GM23248 (cell line): ENCODE measurements around the gene FAM219B. TPM values are rescaled to one million over a fixed set of nuclear protein-coding genes. Genes with fewer than 3 reads are reported as not detected.

Experiments
- DNase-seq: peaks from one replicate; pipeline ENCODE4 v3.0.0-alpha.2; 2015
- H2AFZ ChIP-seq: fragments of 200-600 bp; sonication (generic); 2 replicates; pipeline ENCODE4 v1.6.1; 2016; ENCODE audit warnings: antibody characterized with exemption
- H3F3A ChIP-seq: fragments of 200-600 bp; sonication (generic); 2 replicates; pipeline ENCODE4 v1.6.1; 2016; ENCODE audit warnings: mild to moderate bottlenecking, antibody characterized with exemption, mixed run types; ENCODE audit not compliant: insufficient read depth
- H3K27ac ChIP-seq: fragments of 200-600 bp; sonication (generic); 2 replicates; pipeline ENCODE4 v1.5.1; 2016; ENCODE audit warnings: mild to moderate bottlenecking
- H3K27me3 ChIP-seq: fragments of 200-600 bp; sonication (generic); replicated peaks from 2 replicates; pipeline ENCODE4 v1.6.1; 2016; ENCODE audit warnings: mild to moderate bottlenecking; ENCODE audit not compliant: insufficient read depth
- H3K36me3 ChIP-seq: fragments of 200-600 bp; sonication (generic); 2 replicates; pipeline ENCODE4 v1.6.1; 2016; ENCODE audit warnings: low read depth, mild to moderate bottlenecking
- H3K4me1 ChIP-seq: fragments of 200-600 bp; sonication (generic); 2 replicates; pipeline ENCODE4 v1.6.1; 2016; ENCODE audit warnings: mild to moderate bottlenecking; ENCODE audit not compliant: insufficient read depth
- H3K4me2 ChIP-seq: fragments of 200-600 bp; sonication (generic); one replicate; pipeline ENCODE4 v1.6.1; 2016; ENCODE audit warnings: mild to moderate bottlenecking; ENCODE audit not compliant: unreplicated experiment
- H3K4me3 ChIP-seq: fragments of 200-600 bp; sonication (generic); 2 replicates; pipeline ENCODE4 v1.5.1; 2016; ENCODE audit warnings: mild to moderate bottlenecking
- H3K79me2 ChIP-seq: fragments of 200-600 bp; sonication (generic); 2 replicates; pipeline ENCODE4 v1.6.1; 2016; ENCODE audit warnings: mild to moderate bottlenecking; ENCODE audit not compliant: insufficient read depth
- H3K9ac ChIP-seq: fragments of 200-600 bp; sonication (generic); 2 replicates; pipeline ENCODE4 v1.6.1; 2016; ENCODE audit warnings: mild to moderate bottlenecking
- H3K9me2 ChIP-seq: fragments of 200-600 bp; sonication (generic); 2 replicates; pipeline ENCODE4 v1.6.1; 2016; ENCODE audit warnings: mixed run types, mild to moderate bottlenecking, moderate library complexity; ENCODE audit not compliant: insufficient read depth
- H3K9me3 ChIP-seq: fragments of 200-600 bp; sonication (generic); one replicate; pipeline ENCODE4 v1.6.1; 2017; ENCODE audit warnings: low read depth
- H4K20me1 ChIP-seq: fragments of 200-600 bp; sonication (generic); 2 replicates; pipeline ENCODE4 v1.6.0; 2016; ENCODE audit not compliant: insufficient read depth
- EZH2 ChIP-seq: fragments of 200-600 bp; sonication (generic); IDR thresholded peaks from 2 replicates; pipeline ENCODE4 v1.6.1; 2018; ENCODE audit warnings: antibody characterized with exemption, mild to moderate bottlenecking; ENCODE audit not compliant: insufficient read depth, poor library complexity, severe bottlenecking
- EZH2phosphoT487 ChIP-seq: fragments of 200-600 bp; sonication (generic); IDR thresholded peaks from 2 replicates; pipeline ENCODE4 v1.6.1; 2018; ENCODE audit warnings: antibody characterized with exemption, moderate library complexity, mild to moderate bottlenecking, low read depth; ENCODE audit not compliant: insufficient read depth
- WGBS, 2 experiments: methylation state at CpG; one replicate each; pipeline ENCODE4 v1.1.6; 2015 to 2017; ENCODE audit warnings: low lambda C conversion rate in 2 of 2, low coverage in 1 of 2; ENCODE audit errors: missing lambda C conversion rate in 2 of 2; 5-methylcytosine and 5-hydroxymethylcytosine counted together
- in situ Hi-C: fragments of 300-500 bp; cut with MboI; formaldehyde crosslinking; loops from 2 replicates; pipeline ENCODE4 v1.15.0; 2020
- polyA plus RNA-seq: library from polyadenylated mRNA; unstranded; fragments of >200 nt; fragmentation: Nextera tagmentation; extraction: Ambion mirVana; gene quantifications from 2 replicates; pipeline ENCODE4 v1.2.1, GENCODE V29; 2016
- total RNA-seq: library from RNA; depleted of rRNA; stranded (reverse); fragments of >200 nt; shearing (Covaris generic); gene quantifications from 2 replicates; pipeline ENCODE4 v1.2.3, GENCODE V29; 2014

FAM219B gene
- total and polyA plus RNA-seq, 2 experiments from 2014 or later = 39.6 to 78.6 TPM

GRCh38 chr15:74913041-74913440 lies 6.4 kb upstream of the FAM219B start:
- H2AFZ ChIP-seq = no peak overlapping the region
- no peak overlapping the region for H3K4me3 ChIP-seq
- no peak overlapping the region for H3K27ac ChIP-seq
- no peaks in the 10 kb centered on the region for H3K79me2 ChIP-seq
- DNase-seq = peak; percentile 27
- no peaks in the 10 kb centered on the region for H3F3A ChIP-seq
- no peaks in the 10 kb centered on the region for H3K9me2 ChIP-seq
- no peaks in the 10 kb centered on the region for H3K27me3 ChIP-seq
- WGBS, 2 experiments = 83 to 93% methylated on average over 9 of the region's 9 CpGs
- no peak overlapping the region for H3K4me2 ChIP-seq
- H3K36me3 ChIP-seq = peaks cover 21% of the 10 kb centered on the region; the same call in 1 of the 2 replicates
- no peak overlapping the region for H3K9ac ChIP-seq
- no peaks in the 10 kb centered on the region for H3K9me3 ChIP-seq
- in situ Hi-C loops = no loop called here
- H3K4me1 ChIP-seq = no peaks in the 10 kb centered on the region
- no peaks in the 10 kb centered on the region for H4K20me1 ChIP-seq
- TF ChIP-seq EZH2phosphoT487 = no peak
- no peak for TF ChIP-seq EZH2

- Histone ChIP-seq H3K4me3 (no peak overlapping the region), H3K27ac (no peak overlapping the region)
Measured at GRCh38 chr15:74908635-74909034, 2.0 kb upstream of the FAM219B start.

DNA sequence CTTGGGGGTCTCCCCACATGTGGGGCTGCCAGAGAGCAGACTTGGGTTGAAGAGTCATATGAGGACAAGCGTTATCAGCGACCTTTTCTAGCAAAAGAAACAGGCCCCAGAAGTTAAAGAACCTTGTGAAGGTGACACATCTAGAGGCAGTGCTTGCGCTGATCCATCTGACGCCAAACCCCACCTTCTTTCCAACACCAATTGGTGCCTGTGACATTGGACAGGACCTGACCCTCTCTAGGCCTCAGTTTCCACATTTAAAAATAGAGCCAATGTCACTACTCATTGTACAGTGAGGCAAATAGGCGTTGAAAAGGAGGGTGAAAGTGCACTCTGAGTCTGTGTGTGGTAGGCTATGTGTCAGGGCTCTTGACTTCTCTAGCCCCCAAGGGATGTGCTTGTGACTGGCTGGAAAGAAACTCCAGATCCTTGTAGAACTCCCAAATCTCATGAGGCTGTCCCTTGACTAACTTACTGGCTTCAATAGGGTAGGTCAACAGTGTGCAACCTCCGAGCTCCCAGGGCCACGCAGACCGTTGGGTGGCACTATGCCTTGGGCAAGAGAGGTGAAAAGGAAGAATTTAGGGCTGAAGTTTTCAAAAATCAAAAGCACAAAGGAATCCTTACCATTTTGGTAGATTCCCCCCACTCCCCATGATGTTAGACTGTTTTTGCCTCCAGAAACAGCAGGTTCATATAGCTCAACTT lies 666 bp upstream of the FAM219B start:
- H3K79me2 ChIP-seq = peaks cover 37% of the 10 kb centered on the region
- peak overlapping the region; percentile 91 for H3K4me2 ChIP-seq
- H3K27me3 ChIP-seq = no peaks in the 10 kb centered on the region
- peak; percentile 65 for DNase-seq
- H3K9me3 ChIP-seq = no peaks in the 10 kb centered on the region
- H3K4me1 ChIP-seq = peaks cover 12% of the 10 kb centered on the region
- peak overlapping the region; percentile 88 for H3K27ac ChIP-seq
- peak overlapping the region; percentile 100 for H2AFZ ChIP-seq
- peaks cover 17% of the 10 kb centered on the region for H3K36me3 ChIP-seq
- H3K4me3 ChIP-seq = peak overlapping the region; percentile 98
- in situ Hi-C loops = no loop called here
- TF ChIP-seq EZH2phosphoT487 = no peak
- H3K9ac ChIP-seq = peak overlapping the region; percentile 96
- WGBS, 2 experiments = 45 to 47% methylated on average over 8 of the region's 8 CpGs
- H3F3A ChIP-seq = peaks cover 16% of the 10 kb centered on the region
- H4K20me1 ChIP-seq = 0 out of 2 replicates have a peak, but pooled peaks cover 6% of the 10 kb centered on the region
- no peaks in the 10 kb centered on the region for H3K9me2 ChIP-seq

More at GRCh38 chr15:74908635-74909034, 2.0 kb upstream of the FAM219B start:
- no peak for TF ChIP-seq EZH2
- Histone ChIP-seq H3K9me3 (no peaks in the 10 kb centered on the region), H3F3A (peaks cover 16% of the 10 kb centered on the region), H3K4me2 (no peak overlapping the region), H3K9me2 (no peaks in the 10 kb centered on the region), H3K4me1 (peaks cover 11% of the 10 kb centered on the region), H2AFZ (no peak overlapping the region), H3K79me2 (peaks cover 28% of the 10 kb centered on the region), H4K20me1 (0 out of 2 replicates have a peak, but pooled peaks cover 6% of the 10 kb centered on the region), H3K27me3 (no peaks in the 10 kb centered on the region), H3K9ac (no peak overlapping the region), H3K36me3 (peaks cover 11% of the 10 kb centered on the region)
- DNase-seq = no peak
- in situ Hi-C loops = no loop called here
- 94 to 97% methylated on average over 4 of the region's 4 CpGs for WGBS, 2 experiments

DNA sequence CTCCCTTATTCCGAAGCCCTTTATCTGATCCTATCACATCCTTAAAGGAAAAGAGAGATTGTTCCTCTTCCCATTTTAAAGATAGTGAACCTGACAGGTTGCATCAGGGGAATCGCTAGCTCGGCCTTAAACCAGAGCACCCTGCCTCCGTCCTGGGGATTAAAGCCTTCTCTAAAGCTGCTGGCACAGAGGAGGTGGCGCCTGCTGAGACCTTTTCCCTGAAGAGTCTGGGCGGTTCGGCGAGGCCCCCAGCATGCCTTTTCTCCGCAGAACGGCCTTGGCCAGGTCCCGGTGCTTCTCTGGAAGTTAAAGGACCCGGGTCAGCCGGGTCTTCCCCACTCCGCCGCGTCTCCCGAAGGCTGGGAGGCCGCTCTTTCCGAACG lies 593 bp downstream of the FAM219B start:
- Histone ChIP-seq H3K9me3 (no peaks in the 10 kb centered on the region), H3K27ac (peak overlapping the region; percentile 88), H3K36me3 (peaks cover 20% of the 10 kb centered on the region), H4K20me1 (0 out of 2 replicates have a peak, but pooled peaks cover 6% of the 10 kb centered on the region), H3K4me3 (peak overlapping the region; percentile 98), H3K9me2 (no peaks in the 10 kb centered on the region), H3K4me1 (peaks cover 12% of the 10 kb centered on the region), H2AFZ (peak overlapping the region; percentile 100), H3F3A (peaks cover 20% of the 10 kb centered on the region), H3K9ac (peak overlapping the region; percentile 96), H3K79me2 (peaks cover 46% of the 10 kb centered on the region), H3K4me2 (peak overlapping the region; percentile 91), H3K27me3 (no peaks in the 10 kb centered on the region)
- WGBS, 2 experiments = 0 to 1% methylated on average over 16 to 20 of the region's 20 CpGs
- no peak for TF ChIP-seq EZH2phosphoT487
- no peak for TF ChIP-seq EZH2
- peak; percentile 59 for DNase-seq
- in situ Hi-C loops = no loop called here
